ENCODE results near the gene KERA.

The KERA gene

GRCh38 chr12:91023326-91024004 lies 34.4 kb downstream of the KERA start:
- peak; percentile 46 for DNase-seq (ENCODE audit: low read depth)
- TF ChIP-seq CTCF (IDR thresholded peaks at IDR 0.05; ENCODE audit: control insufficient read depth, insufficient read depth, low read depth, low read length, missing control alignments) = no peak
- H3K4me3 ChIP-seq (ENCODE audit: control insufficient read depth, low read depth, low read length) = no peak overlapping the region

- TF ChIP-seq CTCF (IDR thresholded peaks at IDR 0.05; ENCODE audit: control insufficient read depth, insufficient read depth, low read depth, low read length, missing control alignments) = no peak
- no peak overlapping the region for H3K4me3 ChIP-seq (ENCODE audit: control insufficient read depth, low read depth, low read length)
- DNase-seq (ENCODE audit: low read depth) = no peak
These were observed 36.7 kb downstream of the KERA start for GRCh38 chr12:91021076-91021475.

- no peak for TF ChIP-seq CTCF (IDR thresholded peaks at IDR 0.05; ENCODE audit: control insufficient read depth, insufficient read depth, low read depth, low read length, missing control alignments)
- no peak overlapping the region for H3K4me3 ChIP-seq (ENCODE audit: control insufficient read depth, low read depth, low read length)
- no peak for DNase-seq (ENCODE audit: low read depth)
These were observed 38.4 kb downstream of the KERA start for GRCh38 chr12:91019455-91019854.

- no peak overlapping the region for H3K4me3 ChIP-seq (ENCODE audit: control insufficient read depth, low read depth, low read length)
- TF ChIP-seq CTCF (IDR thresholded peaks at IDR 0.05; ENCODE audit: control insufficient read depth, insufficient read depth, low read depth, low read length, missing control alignments) = no peak
- no peak for DNase-seq (ENCODE audit: low read depth)
These were observed 40.1 kb downstream of the KERA start for GRCh38 chr12:91017511-91018263.

- no peak overlapping the region for H3K4me3 ChIP-seq (ENCODE audit: control insufficient read depth, low read depth, low read length)
- no peak for TF ChIP-seq CTCF (IDR thresholded peaks at IDR 0.05; ENCODE audit: control insufficient read depth, insufficient read depth, low read depth, low read length, missing control alignments)
- DNase-seq (ENCODE audit: low read depth) = no peak
These were observed 40.8 kb downstream of the KERA start for GRCh38 chr12:91017043-91017442.

GRCh38 chr12:91009319-91009950 lies 48.4 kb downstream of the KERA start:
- TF ChIP-seq CTCF (IDR thresholded peaks at IDR 0.05; ENCODE audit: control insufficient read depth, insufficient read depth, low read depth, low read length, missing control alignments) = no peak
- no peak overlapping the region for H3K4me3 ChIP-seq (ENCODE audit: control insufficient read depth, low read depth, low read length)
- no peak for DNase-seq (ENCODE audit: low read depth)

Measured in AG09309 (cell line).